ENCODE results near the gene NFKBIE. TPM values are rescaled to one million over a fixed set of nuclear protein-coding genes. Genes with fewer than 3 reads are reported as not detected.

The NFKBIE gene
- total RNA-seq, 1 donor from 2014 or later: 7.8 TPM

DNA sequence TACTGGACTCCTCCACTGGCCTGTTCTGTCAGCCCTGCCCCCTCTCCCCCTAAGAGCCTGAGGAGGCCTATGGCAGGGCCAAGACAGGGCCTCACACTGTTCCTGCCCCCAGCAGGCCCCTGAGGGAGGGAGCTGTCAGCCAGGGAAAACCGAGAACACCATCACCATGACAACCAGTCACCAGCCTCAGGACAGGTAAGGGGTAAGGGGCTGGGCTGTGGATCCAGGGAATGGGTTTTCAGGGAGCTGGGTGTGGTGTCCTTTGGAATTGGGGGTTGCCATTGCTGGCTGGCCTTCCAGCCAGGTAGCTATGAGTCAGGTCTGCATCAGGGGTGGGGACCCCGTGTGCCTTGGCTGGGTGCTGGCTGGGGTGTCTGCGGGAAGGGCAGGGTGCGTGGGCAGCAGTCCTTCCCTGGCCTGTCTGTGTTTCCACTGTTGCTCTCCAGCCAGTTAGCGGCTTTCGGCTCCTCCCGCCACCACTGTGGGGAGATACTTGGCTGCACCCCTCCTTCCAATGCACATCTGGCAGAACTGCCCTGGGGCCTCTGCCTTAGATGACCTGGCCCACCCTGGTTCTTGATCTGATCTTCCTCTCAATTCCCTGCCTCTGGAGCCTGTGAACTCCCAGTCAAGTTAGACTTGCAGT is 38.1 kb downstream of the NFKBIE start:
- no peak for DNase-seq (ENCODE audit: low read depth)

- no peak for DNase-seq (ENCODE audit: low read depth)
These were observed 38.8 kb downstream of the NFKBIE start for GRCh38 chr6:44226368-44227147.

- no peak for DNase-seq (ENCODE audit: low read depth)
These were observed 39.6 kb downstream of the NFKBIE start for GRCh38 chr6:44225579-44226325.

DNA sequence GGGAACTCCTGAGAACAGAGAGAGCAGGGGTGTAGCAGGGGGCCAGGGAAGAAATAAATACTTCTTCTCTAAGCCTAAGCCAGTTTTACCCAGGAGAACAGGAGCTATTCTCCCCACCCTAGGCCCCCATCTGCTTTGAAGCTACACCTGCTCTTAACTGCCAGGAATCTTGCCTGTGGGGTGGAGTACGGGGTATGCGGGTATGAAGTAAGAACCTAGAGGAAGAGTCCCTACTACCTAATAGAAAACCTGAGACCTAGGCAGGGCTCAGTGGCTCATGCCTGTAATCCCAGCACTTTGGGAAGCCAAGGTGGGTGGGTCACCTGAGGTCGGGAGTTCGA is 40.4 kb downstream of the NFKBIE start:
- DNase-seq (ENCODE audit: low read depth): no peak

DNA sequence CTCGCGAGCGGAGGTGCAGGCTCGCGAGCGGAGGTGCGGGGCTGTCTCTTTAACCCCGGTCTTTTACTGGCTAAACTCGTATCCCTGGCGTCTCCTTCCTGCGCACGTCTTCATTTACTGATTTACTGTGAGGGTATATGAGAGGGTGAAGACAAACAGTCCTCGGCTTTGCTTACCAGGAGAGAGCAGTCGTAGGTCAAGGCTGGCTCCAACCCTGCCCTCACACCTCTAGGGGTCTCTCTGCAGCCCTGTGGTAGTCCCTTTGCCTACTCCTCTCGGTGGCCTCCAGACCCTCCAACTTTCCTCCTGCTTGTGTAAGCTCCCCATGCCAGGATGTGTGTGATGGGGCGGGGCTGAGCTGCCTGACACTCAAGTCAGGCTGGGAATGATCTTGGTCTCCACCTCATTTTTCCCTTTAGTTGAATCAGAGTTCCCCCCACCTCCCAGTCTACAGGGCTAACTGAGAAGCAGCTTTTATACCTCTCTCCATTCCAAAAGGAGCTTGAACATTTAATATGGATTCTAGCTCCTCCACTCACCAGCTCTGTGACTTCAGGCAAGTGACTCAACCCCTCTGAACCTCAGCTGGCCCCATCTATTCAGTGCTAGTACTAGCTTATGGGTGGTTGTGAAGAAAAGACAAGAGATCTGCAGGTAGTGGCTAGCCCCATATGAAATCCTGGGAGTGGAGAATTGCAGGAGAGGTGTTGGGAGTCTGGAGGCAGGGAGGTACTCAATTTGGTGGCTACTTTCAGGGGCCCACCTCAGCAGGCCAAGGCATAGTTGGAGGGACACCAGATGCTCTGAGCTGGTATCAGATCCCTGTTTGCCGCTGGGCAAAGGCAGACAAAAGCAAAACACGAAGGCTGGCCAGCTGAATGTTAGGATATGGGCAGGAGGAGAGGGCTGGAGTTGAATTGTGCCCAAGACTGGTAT is 41.1 kb downstream of the NFKBIE start:
- DNase-seq (ENCODE audit: low read depth): no peak

- DNase-seq (ENCODE audit: low read depth): peak; percentile 76
These were observed 41.9 kb downstream of the NFKBIE start, which contains the start of gene SLC29A1 for GRCh38 chr6:44223319-44224028. Gene SLC29A1 (plus strand): TSS chr6:44223595. CDS start chr6:44227314, 3,719 bp downstream.

- no peak for DNase-seq (ENCODE audit: low read depth)
These were observed 42.6 kb downstream of the NFKBIE start for GRCh38 chr6:44222486-44223318.

- no peak for DNase-seq (ENCODE audit: low read depth)
These were observed 43.4 kb downstream of the NFKBIE start for GRCh38 chr6:44221961-44222335.

GRCh38 chr6:44221291-44221960 is 43.9 kb downstream of the NFKBIE start:
- peak; percentile 98 for DNase-seq (ENCODE audit: low read depth)

GRCh38 chr6:44220913-44221290 is 44.4 kb downstream of the NFKBIE start:
- no peak for DNase-seq (ENCODE audit: low read depth)

DNA sequence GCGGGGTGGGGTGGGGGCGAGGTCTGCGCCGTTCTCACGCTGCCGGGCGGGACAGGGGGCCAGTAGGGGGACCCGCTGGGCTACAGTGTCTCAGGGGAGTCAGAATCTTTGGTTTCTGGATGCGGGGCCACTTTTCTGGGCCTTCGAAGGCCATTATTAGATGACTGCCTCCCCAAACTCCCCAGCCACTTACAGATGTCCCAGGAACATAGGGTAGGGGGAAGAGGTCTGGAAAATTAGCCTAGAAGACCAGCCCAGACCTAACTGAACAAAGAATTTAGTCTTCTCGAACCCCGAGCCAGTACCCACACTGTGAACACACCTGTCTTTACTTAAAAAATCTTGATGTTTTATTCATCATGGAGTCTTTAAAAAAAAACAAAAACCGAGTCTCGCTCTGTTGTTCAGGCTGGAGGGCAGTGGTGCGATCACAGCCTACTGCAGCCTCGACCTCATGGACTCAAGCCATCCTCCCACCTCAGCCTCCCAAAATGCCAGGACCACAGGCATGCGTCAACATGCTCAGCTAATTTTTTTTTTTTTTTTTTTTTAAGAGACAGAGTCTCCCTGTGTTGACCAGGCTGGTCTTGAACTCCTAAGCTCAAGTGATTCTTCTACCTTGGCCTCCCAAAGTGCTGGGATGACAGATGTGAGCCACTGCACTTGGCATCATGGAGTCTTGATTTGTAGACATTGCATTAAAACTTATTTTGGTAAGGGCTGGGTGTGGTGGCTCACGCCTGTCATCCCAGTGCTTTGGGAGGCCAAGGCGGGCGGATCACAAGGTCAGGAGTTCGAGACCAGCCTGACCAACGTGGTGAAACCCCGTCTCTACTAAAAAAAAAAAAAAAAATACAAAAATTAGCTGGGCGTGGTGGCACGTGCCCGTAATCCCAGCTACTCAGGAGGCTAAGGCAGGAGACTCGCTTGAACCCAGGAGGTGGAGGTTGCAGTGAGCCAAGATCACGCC is 45.3 kb downstream of the NFKBIE start:
- DNase-seq (ENCODE audit: low read depth): no peak

- peak; percentile 93 for DNase-seq (ENCODE audit: low read depth)
These were observed 46.1 kb downstream of the NFKBIE start for GRCh38 chr6:44219053-44219814.

DNA sequence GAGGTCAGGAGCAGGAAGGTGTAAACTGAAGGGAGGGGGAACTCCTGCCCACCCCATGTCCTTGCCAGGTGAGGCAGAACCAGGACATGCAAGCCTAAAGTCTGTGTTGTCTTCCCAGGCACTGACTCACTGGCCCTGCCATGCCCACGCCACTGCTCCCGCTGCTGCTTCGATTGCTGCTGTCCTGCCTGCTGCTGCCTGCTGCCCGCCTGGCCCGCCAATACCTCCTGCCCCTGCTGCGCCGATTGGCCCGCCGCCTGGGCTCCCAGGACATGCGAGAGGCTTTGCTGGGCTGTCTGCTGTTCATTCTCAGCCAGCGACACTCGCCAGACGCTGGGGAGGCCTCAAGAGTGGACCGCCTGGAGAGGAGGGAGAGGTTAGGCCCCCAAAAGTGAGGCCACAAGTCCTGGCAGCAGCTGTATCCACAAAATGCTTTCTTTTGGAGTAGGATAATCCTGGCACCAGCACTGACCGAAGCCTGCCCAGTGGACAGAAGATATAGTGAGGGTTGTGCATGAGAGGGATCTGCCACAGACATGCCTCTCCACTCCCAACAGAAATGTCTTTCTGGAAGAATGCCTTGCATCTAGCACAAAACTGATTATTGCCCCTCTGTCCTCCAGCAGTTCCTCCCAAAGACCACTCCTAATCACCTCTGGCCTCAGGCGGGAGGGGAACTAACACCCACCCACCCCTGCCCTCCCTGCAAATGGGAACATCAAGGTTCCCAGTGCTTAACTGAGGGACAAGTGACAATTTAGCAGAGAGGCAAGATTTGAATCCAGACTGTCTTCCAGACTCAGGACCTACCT is 47.8 kb downstream of the NFKBIE start:
- peak; percentile 87 for DNase-seq (ENCODE audit: low read depth)

DNA sequence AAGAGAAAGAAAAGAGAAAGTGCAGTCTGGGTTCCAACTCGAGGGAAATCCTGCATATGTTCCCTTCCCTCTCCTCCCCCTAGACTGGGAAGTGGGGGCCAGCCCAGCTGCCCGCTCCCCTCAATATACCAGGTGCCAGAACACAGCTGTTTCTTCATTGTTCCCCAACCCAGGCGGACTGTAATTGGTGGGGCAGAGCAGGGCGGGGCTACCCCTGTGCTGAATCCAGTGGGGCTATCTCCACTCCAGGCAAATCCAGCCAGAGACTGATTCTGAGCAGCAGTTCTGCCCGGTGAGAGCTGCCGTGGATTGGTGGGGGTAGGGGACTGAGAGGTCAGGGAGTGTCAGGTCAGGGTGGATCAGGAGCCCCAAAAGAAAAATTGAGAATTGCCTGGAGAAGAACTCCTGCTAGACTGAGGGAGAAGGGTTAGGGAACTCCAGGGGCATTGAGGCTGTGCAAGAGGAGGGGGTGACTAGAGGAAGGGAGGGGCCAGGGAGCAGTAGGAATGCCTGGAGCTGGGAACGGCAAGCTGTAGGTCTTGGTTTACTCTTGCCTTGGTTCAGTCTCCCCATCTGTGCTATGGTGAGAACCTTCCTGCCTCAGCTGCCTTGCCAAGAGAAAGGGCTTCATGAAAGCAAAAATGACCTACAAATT is 48.5 kb downstream of the NFKBIE start, which contains the start of gene MYMX:
MYMX (plus strand) TSS at position 250 of the 655 bp plus-strand sequence. CDS start 546 bp downstream, outside the sequence.
- peak; percentile 95 for DNase-seq (ENCODE audit: low read depth)

DNA sequence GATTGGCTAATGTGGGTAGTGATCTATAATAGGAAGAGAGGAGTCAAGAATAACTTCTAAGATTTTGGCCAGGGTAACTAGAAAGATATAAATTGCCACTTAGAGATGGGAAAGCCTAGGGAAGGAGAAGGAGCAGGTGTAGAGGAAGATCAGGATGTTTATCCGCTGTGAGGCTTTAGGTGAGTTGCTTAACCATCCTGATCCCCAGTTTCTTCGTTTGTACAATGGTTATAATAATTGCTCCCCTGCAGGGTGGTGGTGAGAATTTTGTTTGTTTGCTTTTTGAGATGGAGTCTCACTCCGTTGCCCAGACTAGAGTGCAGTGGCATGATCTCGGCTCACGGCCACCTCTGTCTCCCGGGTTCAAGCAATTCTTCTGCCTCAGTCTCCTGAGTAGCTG is 51.0 kb downstream of the NFKBIE start:
- no peak for DNase-seq (ENCODE audit: low read depth)
